ENCODE data around the gene GCK. TPM values are rescaled to one million over a fixed set of nuclear protein-coding genes. Genes with fewer than 3 reads are reported as not detected.

GCK gene
- total RNA-seq, 2 donors from 2014 or later, result 0.45 TPM; not detected in 1

- Mint-ChIP-seq H3K27ac (no peak overlapping the region), H3K27me3 (peaks cover 22% of the 10 kb centered on the region), H3K4me3 (no peak overlapping the region), H3K4me1 (no peaks in the 10 kb centered on the region), H3K36me3 (ENCODE audit: low read depth) (no peaks in the 10 kb centered on the region)
- DNase-seq (no peak), ATAC-seq (no peak)
- H3K9me3 ChIP-seq (ENCODE audit: control insufficient read depth, low read length, poor library complexity, severe bottlenecking), result no peaks in the 10 kb centered on the region
Observed at GRCh38 chr7:44158096-44158872, 31.0 kb downstream of the GCK start.

GRCh38 chr7:44157116-44158080 lies 31.8 kb downstream of the GCK start:
- DNase-seq (no peak), ATAC-seq (no peak)
- Mint-ChIP-seq H3K27me3 (peaks cover 22% of the 10 kb centered on the region), H3K4me3 (no peak overlapping the region), H3K36me3 (ENCODE audit: low read depth) (no peaks in the 10 kb centered on the region), H3K27ac (no peak overlapping the region), H3K4me1 (no peaks in the 10 kb centered on the region)
- H3K9me3 ChIP-seq (ENCODE audit: control insufficient read depth, low read length, poor library complexity, severe bottlenecking), result no peaks in the 10 kb centered on the region

DNA sequence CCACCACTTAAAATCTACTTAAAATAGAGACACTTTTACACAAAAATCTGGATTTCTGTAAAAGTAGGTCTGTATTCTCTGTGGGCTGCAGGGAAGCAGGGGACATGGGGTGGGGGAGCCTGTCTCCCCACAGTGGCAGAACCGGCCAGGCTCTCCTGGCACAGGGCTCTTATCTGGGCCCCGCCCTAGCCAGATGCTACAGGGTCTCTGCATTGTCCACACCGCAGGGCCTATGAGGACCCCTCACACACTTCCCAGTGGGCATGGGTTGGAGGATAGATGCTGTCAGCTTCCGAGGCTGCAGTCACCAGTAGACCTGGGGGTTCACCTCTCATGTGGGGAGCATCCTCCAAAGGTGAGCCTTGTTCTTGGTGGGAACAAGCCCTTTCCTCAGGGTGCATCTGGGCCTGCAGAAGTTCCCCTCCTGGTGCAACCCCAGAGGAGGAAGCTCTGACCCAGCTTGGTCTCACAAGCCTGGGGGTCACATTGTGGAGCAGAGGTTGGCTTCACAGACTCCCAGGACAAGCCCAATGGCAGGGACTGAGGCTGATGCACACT lies 32.7 kb downstream of the GCK start:
- ATAC-seq (no peak), DNase-seq (no peak)
- Mint-ChIP-seq H3K4me3 (no peak overlapping the region), H3K27me3 (peaks cover 16% of the 10 kb centered on the region), H3K27ac (no peak overlapping the region), H3K4me1 (no peaks in the 10 kb centered on the region), H3K36me3 (ENCODE audit: low read depth) (no peaks in the 10 kb centered on the region)
- H3K9me3 ChIP-seq (ENCODE audit: control insufficient read depth, low read length, poor library complexity, severe bottlenecking), result no peaks in the 10 kb centered on the region

- Mint-ChIP-seq H3K36me3 (ENCODE audit: low read depth) (no peaks in the 10 kb centered on the region), H3K27me3 (peaks cover 15% of the 10 kb centered on the region), H3K4me1 (no peaks in the 10 kb centered on the region), H3K4me3 (no peak overlapping the region), H3K27ac (no peak overlapping the region)
- ATAC-seq (no peak), DNase-seq (no peak)
- H3K9me3 ChIP-seq (ENCODE audit: control insufficient read depth, low read length, poor library complexity, severe bottlenecking), result no peaks in the 10 kb centered on the region
Observed at GRCh38 chr7:44155191-44156185, 33.8 kb downstream of the GCK start.

DNA sequence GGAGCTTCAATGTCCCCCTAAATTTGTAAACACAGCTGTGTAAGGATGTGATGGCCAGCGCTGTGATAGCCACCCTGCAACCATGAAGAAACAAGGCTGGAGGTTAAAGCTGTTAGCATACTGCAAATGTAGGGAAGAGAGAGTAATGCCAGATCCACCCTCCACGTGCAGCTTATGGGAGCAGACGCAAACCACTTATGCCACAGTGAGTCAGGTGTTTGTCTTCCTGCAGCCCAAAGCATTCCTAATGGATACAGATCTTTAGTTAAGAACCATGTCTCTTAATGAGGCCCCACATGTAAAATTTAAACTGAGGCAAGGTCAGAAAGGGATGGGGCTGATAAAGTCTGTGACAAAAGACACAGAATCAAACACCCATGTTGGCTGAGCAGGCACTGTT lies 34.5 kb downstream of the GCK start:
- Mint-ChIP-seq H3K27me3 (peaks cover 9% of the 10 kb centered on the region), H3K36me3 (ENCODE audit: low read depth) (no peaks in the 10 kb centered on the region), H3K4me1 (no peaks in the 10 kb centered on the region), H3K27ac (no peak overlapping the region), H3K4me3 (no peak overlapping the region)
- ATAC-seq (no peak), DNase-seq (no peak)
- no peaks in the 10 kb centered on the region for H3K9me3 ChIP-seq (ENCODE audit: control insufficient read depth, low read length, poor library complexity, severe bottlenecking)

- Mint-ChIP-seq H3K27me3 (peaks cover 9% of the 10 kb centered on the region), H3K27ac (no peak overlapping the region), H3K4me1 (no peaks in the 10 kb centered on the region), H3K36me3 (ENCODE audit: low read depth) (no peaks in the 10 kb centered on the region), H3K4me3 (no peak overlapping the region)
- no peak for DNase-seq
- ATAC-seq, result no peak
- no peaks in the 10 kb centered on the region for H3K9me3 ChIP-seq (ENCODE audit: control insufficient read depth, low read length, poor library complexity, severe bottlenecking)
Observed at GRCh38 chr7:44153948-44154335, 35.3 kb downstream of the GCK start.

GRCh38 chr7:44152971-44153947 lies 36.0 kb downstream of the GCK start:
- H3K4me3 Mint-ChIP-seq, result no peak overlapping the region
- H3K4me1 Mint-ChIP-seq, result no peaks in the 10 kb centered on the region
- no peak overlapping the region for H3K27ac Mint-ChIP-seq
- DNase-seq (no peak), ATAC-seq (no peak)
- H3K9me3 ChIP-seq (ENCODE audit: control insufficient read depth, low read length, poor library complexity, severe bottlenecking), result no peaks in the 10 kb centered on the region
- H3K27me3 Mint-ChIP-seq, result peaks cover 9% of the 10 kb centered on the region
- no peaks in the 10 kb centered on the region for H3K36me3 Mint-ChIP-seq (ENCODE audit: low read depth)

DNA sequence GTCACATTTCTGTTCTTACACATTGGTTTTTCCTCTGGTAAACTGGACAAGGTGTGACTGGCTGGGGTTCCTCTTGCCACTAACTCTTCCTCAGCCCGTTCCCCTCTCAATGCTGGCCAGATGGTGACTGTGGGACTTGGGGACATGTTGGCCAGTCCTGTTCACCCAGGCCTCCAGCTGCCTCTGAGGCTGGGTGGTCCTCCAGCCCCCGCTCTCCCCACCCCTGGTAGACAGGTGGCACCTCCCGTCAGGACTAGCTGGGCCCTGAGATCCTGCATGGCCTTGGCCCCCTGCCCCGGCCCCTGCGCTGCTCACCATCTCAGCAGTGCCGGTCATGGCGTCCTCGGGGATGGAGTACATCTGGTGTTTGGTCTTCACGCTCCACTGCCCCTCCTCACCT lies 37.3 kb downstream of the GCK start:
- H3K9me3 ChIP-seq (ENCODE audit: control insufficient read depth, low read length, poor library complexity, severe bottlenecking), result no peaks in the 10 kb centered on the region
- no peaks in the 10 kb centered on the region for H3K36me3 Mint-ChIP-seq (ENCODE audit: low read depth)
- DNase-seq (no peak), ATAC-seq (no peak)
- no peaks in the 10 kb centered on the region for H3K4me1 Mint-ChIP-seq
- H3K27me3 Mint-ChIP-seq, result peaks cover under 1% of the 10 kb centered on the region
- H3K27ac Mint-ChIP-seq, result peak overlapping the region; percentile 57
- no peak overlapping the region for H3K4me3 Mint-ChIP-seq

DNA sequence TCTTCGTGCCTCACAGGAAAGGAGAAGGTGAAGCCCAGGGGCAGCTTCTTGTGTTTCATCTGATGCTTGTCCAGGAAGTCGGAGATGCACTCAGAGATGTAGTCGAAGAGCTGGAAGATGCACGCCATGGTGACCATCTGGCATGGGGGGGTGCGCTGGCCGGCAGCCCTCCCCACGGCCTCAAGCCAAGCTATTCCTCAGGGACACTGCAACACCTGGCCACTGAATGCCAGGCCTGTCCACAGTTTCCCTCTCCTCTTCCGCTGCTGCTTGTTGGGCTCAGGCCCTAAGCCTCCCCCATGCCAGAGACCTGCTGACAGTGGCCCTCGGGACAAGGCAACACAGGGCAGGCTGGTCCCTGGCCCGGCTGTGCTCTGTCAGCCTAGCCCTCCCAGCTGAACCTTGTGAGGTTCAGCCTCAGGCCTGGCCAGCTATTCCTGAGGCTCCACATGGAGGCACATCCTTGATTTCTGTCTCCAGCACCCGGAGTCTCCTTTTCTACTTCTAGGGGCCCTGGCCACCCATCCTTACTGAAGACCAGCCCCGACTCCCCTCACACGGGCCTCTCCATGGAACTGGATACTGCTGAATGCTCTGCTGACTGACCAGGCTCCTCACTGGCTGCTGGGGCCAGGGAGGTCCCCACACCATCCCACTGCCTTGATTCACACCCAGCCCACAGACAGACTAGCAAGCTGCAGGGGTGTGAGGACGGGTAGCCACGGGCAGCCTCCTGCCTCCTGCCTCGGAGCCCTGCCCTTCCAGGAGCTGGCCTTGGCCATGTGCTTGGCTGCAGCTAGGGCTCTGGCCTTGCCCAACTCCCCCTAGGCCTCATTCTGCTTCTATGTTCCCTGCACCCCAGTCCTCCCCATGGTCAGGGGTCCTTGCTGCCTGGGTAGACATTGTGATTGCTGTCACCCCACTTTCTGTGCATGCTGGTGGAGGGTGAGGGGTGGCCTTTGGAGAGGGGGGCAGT lies 38.0 kb downstream of the GCK start:
- H3K27ac Mint-ChIP-seq, result peak overlapping the region; percentile 57
- H3K9me3 ChIP-seq (ENCODE audit: control insufficient read depth, low read length, poor library complexity, severe bottlenecking), result no peaks in the 10 kb centered on the region
- H3K36me3 Mint-ChIP-seq (ENCODE audit: low read depth), result no peaks in the 10 kb centered on the region
- H3K4me3 Mint-ChIP-seq, result no peak overlapping the region
- DNase-seq (no peak), ATAC-seq (no peak)
- no peaks in the 10 kb centered on the region for H3K4me1 Mint-ChIP-seq
- no peaks in the 10 kb centered on the region for H3K27me3 Mint-ChIP-seq

- Mint-ChIP-seq H3K36me3 (ENCODE audit: low read depth) (no peaks in the 10 kb centered on the region), H3K27ac (no peak overlapping the region), H3K4me1 (peaks cover under 1% of the 10 kb centered on the region), H3K27me3 (no peaks in the 10 kb centered on the region), H3K4me3 (no peak overlapping the region)
- DNase-seq, result no peak
- no peak for ATAC-seq
- no peaks in the 10 kb centered on the region for H3K9me3 ChIP-seq (ENCODE audit: control insufficient read depth, low read length, poor library complexity, severe bottlenecking)
Observed at GRCh38 chr7:44150466-44150832, 38.8 kb downstream of the GCK start.
